Tibial nerve (tissue), 4 donors: Measurements from ENCODE around the gene NNMT. TPM values are rescaled to one million over a fixed set of nuclear protein-coding genes. Genes with fewer than 3 reads are reported as not detected.

Source experiments
- DNase-seq, 2 donors: peaks; one replicate each; pipeline ENCODE4 v3.0.0-alpha.2; 2019; ENCODE audit warnings: low spot score in 2 of 2
- H3K27ac ChIP-seq, 4 donors: fragments of 200-600 bp; sonication (generic) in 3 of 4; one replicate each; pipeline ENCODE4 v1.5.1; 2017 to 2019; ENCODE audit warnings: mild to moderate bottlenecking in 1 of 4
- H3K27me3 ChIP-seq, 2 donors: fragments of 200-600 bp; sonication (generic) in 1 of 2; one replicate each; pipeline versions ENCODE4 v1.5.1 to v1.6.0; 2017 to 2019
- H3K36me3 ChIP-seq, 3 donors: fragments of 200-600 bp; sonication (generic); one replicate each; pipeline ENCODE4 v1.5.1; 2018 to 2019
- H3K4me1 ChIP-seq, 4 donors: fragments of 200-600 bp; sonication (generic) in 3 of 4; one replicate each; pipeline ENCODE4 v1.5.1; 2017 to 2019
- H3K4me3 ChIP-seq, 4 donors: fragments of 200-600 bp; sonication (generic) in 3 of 4; one replicate each; pipeline ENCODE4 v1.5.1; 2017 to 2019; ENCODE audit warnings: mild to moderate bottlenecking in 1 of 4, moderate library complexity in 1 of 4
- H3K9me3 ChIP-seq, 4 donors: fragments of 200-600 bp; sonication (generic) in 3 of 4; one replicate each; pipeline ENCODE4 v1.5.1; 2017 to 2019
- CTCF ChIP-seq, 5 experiments: fragments of 200-600 bp in 3 of 5; fragments of 450-650 bp in 2 of 5; sonication (generic) in 3 of 5; IDR thresholded peaks; one replicate each; pipeline ENCODE4 v1.5.1; 2016 to 2019; ENCODE audit warnings: antibody characterized with exemption in 5 of 5, mild to moderate bottlenecking in 3 of 5, moderate library complexity in 2 of 5
- EP300 ChIP-seq, 2 donors: sonication (generic); formaldehyde crosslinking; IDR thresholded peaks; one replicate each; pipeline ENCODE4 v1.6.1; 2017; ENCODE audit warnings: antibody characterized with exemption in 2 of 2, mild to moderate bottlenecking in 1 of 2
- POLR2A ChIP-seq, 2 donors: fragments of 450-650 bp; IDR thresholded peaks; one replicate each; pipeline ENCODE4 v1.6.1; 2017; ENCODE audit warnings: antibody characterized with exemption in 2 of 2, mild to moderate bottlenecking in 2 of 2, moderate library complexity in 2 of 2
- WGBS, 2 donors: methylation state at CpG; one replicate each; pipeline ENCODE4 v1.1.5; 2018; 5-methylcytosine and 5-hydroxymethylcytosine counted together
- total RNA-seq, 4 donors: library from RNA; depleted of rRNA; stranded (reverse); fragments of >200 nt; gene quantifications; one replicate each; pipeline ENCODE4 v1.1.0, GENCODE V29; 2016

The NNMT gene
- total RNA-seq, 4 donors from 2014 or later = 520 to 1,803 (median 896) TPM

- H3K36me3 ChIP-seq = no peaks in the 10 kb centered on the region
- WGBS, 2 donors = 81 to 82% methylated on average over 5 of the region's 5 CpGs
- H3K27me3 ChIP-seq = no peaks in the 10 kb centered on the region
- no peak overlapping the region for H3K4me3 ChIP-seq
- TF ChIP-seq POLR2A (IDR thresholded peaks at IDR 0.05) (no peak), CTCF (IDR thresholded peaks at IDR 0.05) (no peak), EP300 (IDR thresholded peaks at IDR 0.05) (no peak)
- H3K4me1 ChIP-seq = peaks cover 0 to 40% (median 14%) of the 10 kb centered on the region in 4 donors
- H3K9me3 ChIP-seq = no peaks in the 10 kb centered on the region
- no peak for DNase-seq
- H3K27ac ChIP-seq = no peak overlapping the region
Observed at GRCh38 chr11:114289779-114290178, 6.4 kb upstream of the NNMT start.

- TF ChIP-seq EP300 (IDR thresholded peaks at IDR 0.05) (no peak), POLR2A (IDR thresholded peaks at IDR 0.05) (no peak), CTCF (IDR thresholded peaks at IDR 0.05) (no peak)
- Histone ChIP-seq H3K4me3 (no peak overlapping the region), H3K4me1 (peaks cover 0 to 46% (median 19%) of the 10 kb centered on the region in 4 donors), H3K9me3 (no peaks in the 10 kb centered on the region), H3K27ac (peak overlapping the region in 1 of 4 donors; percentile 65), H3K27me3 (no peaks in the 10 kb centered on the region), H3K36me3 (no peaks in the 10 kb centered on the region)
- no peak for DNase-seq
- 82 to 92% methylated on average over 2 of the region's 2 CpGs for WGBS, 2 donors
Observed at GRCh38 chr11:114290503-114291235, 5.5 kb upstream of the NNMT start.

GRCh38 chr11:114291381-114291780 is 4.8 kb upstream of the NNMT start:
- Histone ChIP-seq H3K4me1 (peaks cover 0 to 53% (median 19%) of the 10 kb centered on the region in 4 donors), H3K27ac (peak overlapping the region in 2 of 4 donors; percentile 65 to 95), H3K4me3 (no peak overlapping the region), H3K9me3 (no peaks in the 10 kb centered on the region), H3K27me3 (no peaks in the 10 kb centered on the region), H3K36me3 (no peaks in the 10 kb centered on the region)
- DNase-seq = no peak
- TF ChIP-seq CTCF (IDR thresholded peaks at IDR 0.05) = no peak
- TF ChIP-seq EP300 (IDR thresholded peaks at IDR 0.05) = no peak
- TF ChIP-seq POLR2A (IDR thresholded peaks at IDR 0.05) = no peak
- 83 to 86% methylated on average over 5 of the region's 5 CpGs for WGBS, 2 donors

GRCh38 chr11:114291842-114292680 is 4.1 kb upstream of the NNMT start:
- Histone ChIP-seq H3K27ac (peak overlapping the region in 2 of 4 donors; percentile 65 to 95), H3K9me3 (no peaks in the 10 kb centered on the region), H3K4me1 (peaks cover 0 to 59% (median 19%) of the 10 kb centered on the region in 4 donors), H3K4me3 (peak overlapping the region in 2 of 4 donors; percentile 7 to 11), H3K36me3 (no peaks in the 10 kb centered on the region), H3K27me3 (no peaks in the 10 kb centered on the region)
- DNase-seq = no peak
- TF ChIP-seq POLR2A (IDR thresholded peaks at IDR 0.05) (no peak), EP300 (IDR thresholded peaks at IDR 0.05) (no peak), CTCF (IDR thresholded peaks at IDR 0.05) (no peak)
- 36 to 38% methylated on average over 4 of the region's 4 CpGs for WGBS, 2 donors
